Epithelial cell of esophagus (primary cell): ENCODE results near the gene OLFML2A.
"Not testable (repeated sequence)": the region's sequence is repeated elsewhere in the genome, so short reads cannot be mapped to it uniquely, and the experiment has no call there.

ENCODE experiments used
- DNase-seq: peaks from one replicate; pipeline ENCODE4 v3.0.0; 2010; ENCODE audit warnings: low read depth
- H3K4me3 ChIP-seq: 2 replicates; pipeline ENCODE4 v1.5.1; 2011; ENCODE audit warnings: mild to moderate bottlenecking, low read length, control low read depth
- CTCF ChIP-seq: IDR thresholded peaks from 2 replicates; pipeline ENCODE4 v1.5.1; 2011; ENCODE audit warnings: low read depth, mild to moderate bottlenecking, low read length, control low read depth, inconsistent platforms; ENCODE audit not compliant: insufficient read depth; ENCODE audit errors: missing control alignments

The OLFML2A gene

DNA sequence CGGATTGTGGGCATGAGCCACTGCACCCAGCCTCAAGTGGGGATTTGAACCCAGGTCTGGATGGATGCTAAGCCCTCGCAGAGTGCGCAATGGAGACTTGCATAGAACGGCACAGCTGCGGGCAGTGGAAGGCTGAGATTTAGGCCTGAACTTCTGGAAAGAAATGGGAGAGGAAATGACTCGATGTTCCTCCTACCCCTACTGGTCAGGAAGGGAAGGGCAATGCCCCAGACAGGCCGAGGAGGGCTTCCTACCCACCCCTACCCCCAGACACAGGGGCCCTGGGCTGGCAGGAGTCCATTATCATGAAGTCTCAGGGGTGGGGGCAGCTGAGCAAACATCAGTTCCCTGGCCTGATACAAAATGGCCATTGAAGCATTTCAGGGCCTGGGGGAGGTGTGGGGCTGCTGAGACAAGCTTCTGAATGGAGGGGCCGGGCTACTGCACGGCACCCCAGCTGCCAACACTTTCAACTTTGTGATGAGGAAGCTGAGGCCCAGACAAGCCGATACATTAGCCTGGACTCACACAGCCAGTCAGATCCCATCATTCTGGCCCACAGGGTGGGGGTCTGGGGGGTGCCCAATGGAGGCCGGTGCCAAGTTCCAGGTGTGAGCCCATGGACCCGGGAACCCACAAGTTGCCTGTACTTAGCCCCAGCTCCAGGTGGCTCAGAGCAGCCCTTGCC, 62.8 kb downstream of the OLFML2A start:
- TF ChIP-seq CTCF, result peak; percentile 59
- no peak overlapping the region for H3K4me3 ChIP-seq
- no peak for DNase-seq

- peak; percentile 37 for TF ChIP-seq CTCF
- no peak overlapping the region for H3K4me3 ChIP-seq
- DNase-seq, result no peak
These were observed 63.4 kb downstream of the OLFML2A start for GRCh38 chr9:124840300-124840833.

- no peak for TF ChIP-seq CTCF
- DNase-seq, result no peak
- no peak overlapping the region for H3K4me3 ChIP-seq
These were observed 64.3 kb downstream of the OLFML2A start for GRCh38 chr9:124841075-124841821.

GRCh38 chr9:124843456-124844034, 66.6 kb downstream of the OLFML2A start:
- no peak for DNase-seq
- TF ChIP-seq CTCF, result no peak
- no peak overlapping the region for H3K4me3 ChIP-seq

DNA sequence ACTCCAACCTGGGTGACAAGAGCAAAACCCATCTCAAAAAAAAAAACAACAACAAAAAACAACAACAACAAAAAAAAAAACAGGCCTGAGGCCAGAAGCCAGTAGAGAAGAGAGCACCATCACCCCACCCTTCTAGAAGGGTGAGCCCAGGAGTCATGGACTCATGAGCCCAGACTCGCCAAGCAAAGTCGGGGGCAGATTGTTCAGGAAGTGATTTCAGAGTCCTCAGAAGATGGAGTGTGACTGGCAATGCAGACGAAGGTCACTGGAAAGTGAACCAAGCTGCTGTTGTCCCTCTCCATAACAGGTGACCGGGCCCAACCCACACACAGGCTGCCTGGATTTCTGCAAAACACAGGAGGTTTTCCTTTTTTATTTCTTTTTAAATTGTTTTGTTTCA, 67.4 kb downstream of the OLFML2A start:
- no peak for TF ChIP-seq CTCF
- H3K4me3 ChIP-seq, result no peak overlapping the region
- no peak for DNase-seq

GRCh38 chr9:124846467-124846866, 69.5 kb downstream of the OLFML2A start:
- DNase-seq, H3K4me3 ChIP-seq: not testable (repeated sequence)

DNA sequence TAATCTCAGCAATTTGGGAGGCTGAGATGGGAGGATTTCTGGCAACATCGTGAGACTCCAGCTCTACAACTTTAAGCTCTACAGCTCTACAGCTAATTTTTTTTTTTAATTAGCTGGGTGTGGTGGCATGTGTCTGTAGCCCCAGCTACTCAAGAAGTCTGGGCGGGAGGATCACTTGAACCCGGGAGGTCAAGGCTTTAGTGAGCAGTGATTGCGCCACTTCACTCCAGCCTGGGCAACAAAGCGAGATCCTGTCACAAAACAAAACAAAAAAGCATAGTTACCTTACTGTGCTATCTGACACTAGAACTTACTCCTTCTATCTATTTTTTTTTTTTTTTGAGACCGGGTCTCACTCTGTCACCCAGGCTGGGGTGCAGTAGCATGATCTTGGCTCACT, 70.0 kb downstream of the OLFML2A start:
- H3K4me3 ChIP-seq, result no peak overlapping the region
- DNase-seq, result no peak
- no peak for TF ChIP-seq CTCF
